Neuronal stem cell (in vitro differentiated cells): Measurements from ENCODE around the gene SCFD1.
"Not testable (repeated sequence)": the region's sequence is repeated elsewhere in the genome, so short reads cannot be mapped to it uniquely, and the experiment has no call there.

Experiments used
- DNase-seq: peaks from one replicate; pipeline ENCODE4 v3.0.0-alpha.2; 2013; ENCODE audit warnings: low spot score
- H2AFZ ChIP-seq: one replicate; pipeline ENCODE4 v1.6.1; 2013; ENCODE audit warnings: mild to moderate bottlenecking, low read length, inconsistent platforms
- H2AK5ac ChIP-seq: 2 replicates; pipeline ENCODE4 v1.6.1; 2013; ENCODE audit warnings: low read depth, mild to moderate bottlenecking, inconsistent platforms, low read length, moderate library complexity, mixed read lengths
- H2BK120ac ChIP-seq: 2 replicates; pipeline ENCODE4 v1.6.1; 2013; ENCODE audit warnings: low read depth, mild to moderate bottlenecking, inconsistent platforms, low read length, moderate library complexity, mixed read lengths
- H2BK12ac ChIP-seq: one replicate; pipeline ENCODE4 v1.6.1; 2013; ENCODE audit warnings: low read length, inconsistent platforms
- H2BK15ac ChIP-seq: 2 replicates; pipeline ENCODE4 v1.6.1; 2013; ENCODE audit warnings: mild to moderate bottlenecking, low read length, inconsistent platforms, mixed read lengths
- H2BK5ac ChIP-seq: one replicate; pipeline ENCODE4 v1.6.1; 2013; ENCODE audit warnings: inconsistent platforms, mild to moderate bottlenecking, low read length, moderate library complexity
- H3K14ac ChIP-seq: one replicate; pipeline ENCODE4 v1.6.1; 2013; ENCODE audit warnings: low read length, inconsistent platforms
- H3K18ac ChIP-seq: 2 replicates; pipeline ENCODE4 v1.6.1; 2013; ENCODE audit warnings: low read length, inconsistent platforms
- H3K23ac ChIP-seq: 2 replicates; pipeline ENCODE4 v1.6.1; 2013; ENCODE audit warnings: low read depth, mild to moderate bottlenecking, mixed read lengths, low read length, inconsistent platforms; ENCODE audit not compliant: poor library complexity
- H3K27ac ChIP-seq: replicated peaks from 3 replicates; pipeline ENCODE4 v1.5.1; 2013; ENCODE audit warnings: low read length, inconsistent platforms
- H3K27me3 ChIP-seq, 3 experiments: 2 replicates each; pipeline ENCODE4 v1.6.1; 2013; ENCODE audit warnings: low read length in 3 of 3, mild to moderate bottlenecking in 2 of 3, inconsistent platforms in 1 of 3, low read depth in 1 of 3, mixed read lengths in 1 of 3, moderate library complexity in 1 of 3; ENCODE audit not compliant: control insufficient read depth in 3 of 3, insufficient read depth in 3 of 3
- H3K36me3 ChIP-seq, 2 donors: replicated peaks in 1 of 2; 2 replicates each; pipeline ENCODE4 v1.6.1; 2013; ENCODE audit warnings: low read length in 2 of 2; ENCODE audit not compliant: control insufficient read depth in 2 of 2, insufficient read depth in 2 of 2
- H3K4ac ChIP-seq: 2 replicates; pipeline ENCODE4 v1.6.1; 2013; ENCODE audit warnings: inconsistent platforms, mild to moderate bottlenecking, low read length, moderate library complexity
- H3K4me1 ChIP-seq, 2 donors: 1 replicate in 1 of 2; 2 replicates in 1 of 2; pipeline ENCODE4 v1.6.1; 2013; ENCODE audit warnings: low read length in 2 of 2, low read depth in 1 of 2; ENCODE audit not compliant: control insufficient read depth in 2 of 2, insufficient read depth in 1 of 2
- H3K4me2 ChIP-seq: one replicate; pipeline ENCODE4 v1.6.1; 2013; ENCODE audit warnings: mild to moderate bottlenecking, low read length, inconsistent platforms; ENCODE audit not compliant: insufficient read depth, poor library complexity, severe bottlenecking
- H3K4me3 ChIP-seq, 2 donors: 2 replicates each; pipeline ENCODE4 v1.5.1; 2013; ENCODE audit warnings: low read length in 2 of 2, mild to moderate bottlenecking in 2 of 2, inconsistent platforms in 1 of 2, moderate library complexity in 1 of 2
- H3K79me1 ChIP-seq: one replicate; pipeline ENCODE4 v1.6.1; 2013; ENCODE audit warnings: low read depth, mild to moderate bottlenecking, inconsistent platforms, low read length, moderate library complexity
- H3K9ac ChIP-seq: one replicate; pipeline ENCODE4 v1.6.1; 2013; ENCODE audit warnings: mild to moderate bottlenecking, low read depth, low read length, inconsistent platforms; ENCODE audit not compliant: poor library complexity
- H3K9me3 ChIP-seq, 2 donors: replicated peaks in 1 of 2; 2 replicates each; pipeline versions ENCODE3 to v1.6.1; 2013; ENCODE audit warnings: low read length in 2 of 2, mild to moderate bottlenecking in 2 of 2, inconsistent platforms in 1 of 2, low read depth in 1 of 2, mixed read lengths in 1 of 2, moderate library complexity in 1 of 2; ENCODE audit not compliant: control insufficient read depth in 2 of 2, insufficient read depth in 1 of 2
- H4K8ac ChIP-seq: one replicate; pipeline ENCODE4 v1.6.1; 2013; ENCODE audit warnings: low read depth, mild to moderate bottlenecking, inconsistent platforms, low read length, moderate library complexity
- H4K91ac ChIP-seq: one replicate; pipeline ENCODE4 v1.6.1; 2013; ENCODE audit warnings: low read length, low read depth, mild to moderate bottlenecking, inconsistent platforms; ENCODE audit not compliant: poor library complexity
- WGBS, 2 donors: extraction: QIAGEN DNeasy Blood & Tissue Kit; methylation state at CpG; one replicate each; pipeline ENCODE4 v1.1.7; 2013; ENCODE audit warnings: missing lambda C conversion rate in 2 of 2, mixed read lengths in 1 of 2; ENCODE audit not compliant: insufficient read length in 2 of 2, insufficient replicate concordance in 1 of 2; ENCODE audit errors: extremely low coverage in 2 of 2; 5-methylcytosine and 5-hydroxymethylcytosine counted together

The SCFD1 gene

DNA sequence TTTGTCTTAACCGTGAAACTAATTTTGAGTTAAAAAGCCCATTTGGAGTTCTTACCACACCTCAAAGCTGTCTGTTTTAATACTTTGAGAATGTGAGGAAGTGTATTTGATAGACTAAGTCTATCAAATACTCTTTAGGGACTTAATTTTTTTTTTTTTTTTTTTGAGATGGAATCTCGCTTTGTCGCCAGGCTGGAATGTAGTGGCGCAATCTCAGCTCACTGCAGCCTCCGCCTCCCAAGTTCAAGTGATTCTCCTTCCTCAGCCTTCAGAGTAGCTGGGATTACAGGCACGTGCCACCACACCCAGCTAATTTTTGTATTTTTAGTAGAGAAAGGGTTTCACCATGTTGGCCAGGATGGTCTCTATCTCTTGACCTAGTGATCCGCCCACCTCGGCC, 7.3 kb downstream of the SCFD1 start:
- not testable (repeated sequence) for H3K23ac ChIP-seq, DNase-seq, H3K79me1 ChIP-seq, H2AK5ac ChIP-seq, H2BK120ac ChIP-seq, H3K4me2 ChIP-seq, H3K27me3 ChIP-seq, H3K4me3 ChIP-seq, H4K8ac ChIP-seq, H3K18ac ChIP-seq, H3K4me1 ChIP-seq, H3K14ac ChIP-seq, H3K9me3 ChIP-seq, H2BK15ac ChIP-seq, H3K9ac ChIP-seq, H2BK12ac ChIP-seq, H3K27ac ChIP-seq, H2BK5ac ChIP-seq, H2AFZ ChIP-seq, H4K91ac ChIP-seq, H3K4ac ChIP-seq
- H3K36me3 ChIP-seq, result peaks cover 3 to 74% of the 10 kb centered on the region in 2 donors
- no CpG with 5 or more reads among the region's 8 CpGs for WGBS, 2 donors

DNA sequence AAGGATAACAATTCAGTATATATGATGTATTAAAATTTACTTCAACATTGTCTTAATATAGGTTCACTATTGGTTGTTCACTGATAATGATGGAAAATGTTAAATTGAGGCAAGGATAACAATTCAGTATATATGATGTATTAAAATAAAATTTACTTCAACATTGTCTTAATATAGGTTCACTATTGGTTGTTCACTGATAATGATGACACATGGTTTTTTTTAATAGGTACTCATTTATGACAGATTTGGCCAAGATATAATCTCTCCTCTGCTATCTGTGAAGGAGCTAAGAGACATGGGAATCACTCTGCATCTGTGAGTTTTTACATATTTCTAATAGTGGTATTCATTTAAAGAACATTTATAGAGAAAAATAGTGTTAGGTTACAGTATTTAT, 8.1 kb downstream of the SCFD1 start:
- H2AFZ ChIP-seq, result no peak overlapping the region
- H3K36me3 ChIP-seq, result peaks cover 3 to 76% of the 10 kb centered on the region in 2 donors
- no peaks in the 10 kb centered on the region for H3K9me3 ChIP-seq
- H3K4me2 ChIP-seq, result no peak overlapping the region
- H3K9ac ChIP-seq, result no peak overlapping the region
- no peak overlapping the region for H3K18ac ChIP-seq
- H3K4me3 ChIP-seq, result no peak overlapping the region
- H2BK120ac ChIP-seq, result no peak overlapping the region
- H2BK5ac ChIP-seq, result no peak overlapping the region
- no peak overlapping the region for H4K8ac ChIP-seq
- H2AK5ac ChIP-seq, result no peak overlapping the region
- no peak overlapping the region for H3K14ac ChIP-seq
- H3K27ac ChIP-seq, result no peak overlapping the region
- H3K4me1 ChIP-seq, result no peaks in the 10 kb centered on the region
- H3K23ac ChIP-seq, result no peak overlapping the region
- H3K27me3 ChIP-seq, result no peaks in the 10 kb centered on the region
- H2BK12ac ChIP-seq, result no peak overlapping the region
- no peak overlapping the region for H3K4ac ChIP-seq
- no peaks in the 10 kb centered on the region for H3K79me1 ChIP-seq
- H4K91ac ChIP-seq, result no peak overlapping the region
- H2BK15ac ChIP-seq, result no peak overlapping the region
- DNase-seq, result no peak

GRCh38 chr14:30632730-30633129, 10.6 kb downstream of the SCFD1 start:
- Histone ChIP-seq H2BK15ac (no peak overlapping the region), H3K36me3 (peaks cover 3 to 82% of the 10 kb centered on the region in 2 donors), H2BK12ac (no peak overlapping the region), H3K27me3 (no peaks in the 10 kb centered on the region), H3K9me3 (no peaks in the 10 kb centered on the region), H3K18ac (no peak overlapping the region), H4K8ac (no peak overlapping the region), H2AK5ac (no peak overlapping the region), H3K4me3 (no peak overlapping the region), H2BK120ac (no peak overlapping the region), H3K9ac (no peak overlapping the region), H2AFZ (no peak overlapping the region), H4K91ac (no peak overlapping the region), H3K4me1 (no peaks in the 10 kb centered on the region), H3K23ac (no peak overlapping the region), H3K4me2 (no peak overlapping the region), H3K27ac (no peak overlapping the region), H3K14ac (no peak overlapping the region), H3K4ac (no peak overlapping the region), H2BK5ac (no peak overlapping the region), H3K79me1 (no peaks in the 10 kb centered on the region)
- no peak for DNase-seq
- no CpG with 5 or more reads among the region's 1 CpG for WGBS, 2 donors

DNA sequence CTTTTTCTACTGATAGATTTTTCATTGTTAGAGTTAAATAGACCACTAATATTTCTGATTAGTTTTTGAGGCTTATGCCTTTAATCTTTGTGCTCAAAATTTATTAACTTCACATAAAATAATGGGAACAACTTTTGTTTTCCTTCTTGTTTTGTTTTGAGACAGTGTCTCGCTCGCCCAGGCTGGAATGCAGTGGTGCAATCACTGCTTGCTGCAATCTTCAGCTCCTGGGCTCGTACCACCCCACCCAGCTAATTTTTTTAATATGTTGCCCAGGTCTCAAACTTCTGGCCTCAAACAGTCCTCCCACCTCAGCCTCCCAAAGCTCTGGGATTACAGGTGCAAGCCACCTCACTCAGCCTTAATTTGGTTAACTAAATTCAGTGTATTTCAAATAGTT, 16.8 kb downstream of the SCFD1 start:
- H3K79me1 ChIP-seq, result no peaks in the 10 kb centered on the region
- no peak overlapping the region for H2AK5ac ChIP-seq
- no peak overlapping the region for H3K4me2 ChIP-seq
- H2AFZ ChIP-seq, result no peak overlapping the region
- H3K4ac ChIP-seq, result no peak overlapping the region
- H3K9ac ChIP-seq, result no peak overlapping the region
- peaks cover 0 to 98% of the 10 kb centered on the region in 2 donors for H3K36me3 ChIP-seq
- H3K27me3 ChIP-seq, result no peaks in the 10 kb centered on the region
- H3K23ac ChIP-seq, result no peak overlapping the region
- no peaks in the 10 kb centered on the region for H3K4me1 ChIP-seq
- H2BK15ac ChIP-seq, result no peak overlapping the region
- DNase-seq, result no peak
- no CpG with 5 or more reads among the region's 3 CpGs for WGBS, 2 donors
- no peak overlapping the region for H3K18ac ChIP-seq
- H2BK12ac ChIP-seq, result no peak overlapping the region
- no peak overlapping the region for H2BK120ac ChIP-seq
- H3K14ac ChIP-seq, result no peak overlapping the region
- H2BK5ac ChIP-seq, result no peak overlapping the region
- H3K27ac ChIP-seq, result no peak overlapping the region
- H4K8ac ChIP-seq, result no peak overlapping the region
- H4K91ac ChIP-seq, result no peak overlapping the region
- no peak overlapping the region for H3K4me3 ChIP-seq
- peaks cover 0 to 5% of the 10 kb centered on the region in 2 donors for H3K9me3 ChIP-seq
